HG03066 (cell line): ENCODE data around the gene LPP.

Experiments
- ATAC-seq: cut with Tn5 transposase; IDR thresholded peaks from one replicate; pipeline ENCODE4 v1.9.1; 2021; ENCODE audit warnings: low read depth; ENCODE audit not compliant: unreplicated experiment

LPP gene

DNA sequence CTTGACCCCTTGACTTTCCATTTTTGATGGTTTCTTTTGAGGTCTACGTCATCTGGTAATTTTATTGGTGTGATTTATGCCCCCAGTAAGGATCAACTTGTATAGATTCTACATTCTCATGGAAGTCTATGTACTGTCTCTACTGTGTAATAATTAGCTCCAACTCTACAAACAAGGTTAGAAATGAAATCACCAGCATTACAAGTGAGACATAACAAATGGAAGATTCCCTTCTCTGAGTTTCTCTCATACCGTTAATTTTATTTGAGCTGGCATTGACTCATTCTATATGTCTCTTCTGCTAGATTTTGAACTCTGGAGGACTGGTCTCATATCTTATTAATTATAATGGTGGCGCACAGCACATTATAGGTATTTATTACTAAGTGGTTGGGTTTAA, 138.9 kb downstream of the LPP start:
- ATAC-seq, result no peak

GRCh38 chr3:188294113-188294512, 140.2 kb downstream of the LPP start:
- ATAC-seq, result no peak

GRCh38 chr3:188294823-188295487, 141.0 kb downstream of the LPP start:
- no peak for ATAC-seq

- ATAC-seq, result no peak
These were observed 141.9 kb downstream of the LPP start for GRCh38 chr3:188295876-188296275.

DNA sequence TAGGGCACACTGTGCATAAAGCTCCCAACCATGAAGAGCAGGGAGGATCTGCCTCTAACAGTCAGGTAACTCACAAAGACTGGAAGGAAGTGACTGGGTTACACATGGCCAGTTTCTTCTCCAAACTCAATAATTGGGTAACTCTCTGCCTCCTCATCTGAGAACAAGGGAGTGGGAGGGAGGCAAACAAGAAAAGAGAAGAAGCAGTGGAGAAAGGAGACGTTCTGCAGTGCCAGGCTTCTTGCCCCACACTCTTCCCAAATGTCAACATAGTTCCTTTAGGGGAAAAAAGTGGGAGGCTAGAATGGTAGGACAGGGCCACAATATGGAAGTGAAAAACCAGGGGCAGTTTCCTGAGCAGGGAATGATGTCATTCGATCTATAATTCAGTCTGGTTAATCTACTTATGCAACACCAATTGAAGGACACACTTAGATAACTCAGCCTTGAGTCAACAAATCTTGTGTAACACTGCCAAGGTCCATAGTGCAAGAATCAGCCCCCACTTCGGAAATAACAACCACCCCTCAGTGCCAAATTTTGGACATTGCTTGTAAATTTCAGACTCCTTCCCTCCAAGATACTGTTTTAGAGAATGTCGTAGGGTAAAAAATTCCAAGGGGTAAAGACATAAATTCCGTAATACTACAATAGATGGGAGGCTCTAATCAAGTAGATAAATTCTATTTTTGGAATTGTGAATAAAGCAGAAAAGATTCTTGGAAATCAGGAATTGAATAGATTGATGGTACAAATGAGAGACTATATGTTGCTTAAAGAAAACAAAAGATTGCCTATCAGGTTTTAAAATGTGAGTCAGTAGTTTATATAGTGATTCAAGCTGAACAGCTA, 143.0 kb downstream of the LPP start:
- ATAC-seq, result no peak

GRCh38 chr3:188298585-188298984, 144.6 kb downstream of the LPP start:
- no peak for ATAC-seq

DNA sequence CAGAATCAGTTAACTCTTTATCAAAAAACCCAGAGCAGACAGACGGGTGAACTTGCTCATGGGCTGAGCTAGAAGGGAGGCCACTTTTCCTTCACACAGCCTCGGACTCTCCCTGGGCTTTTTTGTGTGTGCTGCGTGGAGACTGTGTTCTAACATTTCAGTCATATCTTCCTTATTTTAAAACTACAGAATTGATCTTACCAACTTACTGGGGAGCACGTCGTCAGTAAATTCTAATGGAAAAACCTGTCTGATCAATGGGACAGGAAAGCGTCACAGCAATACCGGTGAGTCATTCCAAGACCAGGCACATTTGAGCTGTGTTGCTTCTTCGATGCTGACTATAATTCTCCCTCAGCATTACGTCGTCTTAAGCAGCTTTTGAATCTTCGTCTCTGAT, 145.1 kb downstream of the LPP start:
- no peak for ATAC-seq

DNA sequence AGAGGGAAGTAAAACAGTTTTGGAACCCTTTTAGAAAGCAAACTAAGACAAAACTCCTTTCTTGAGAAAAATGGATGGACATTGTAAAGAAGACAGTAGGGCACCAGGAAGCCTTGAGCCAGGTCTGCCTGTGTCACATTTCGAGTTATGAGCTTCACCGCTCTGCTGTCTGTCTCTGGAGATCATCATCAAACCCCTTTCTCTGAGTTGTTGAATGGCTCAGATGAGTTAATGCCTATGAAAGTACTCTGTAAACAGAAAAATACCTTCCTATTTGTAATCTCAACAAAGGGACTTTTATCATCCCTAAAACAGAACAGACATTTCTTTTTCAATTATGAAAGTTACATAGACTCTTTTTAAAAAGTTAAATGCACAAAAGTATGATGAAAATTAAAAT, 145.8 kb downstream of the LPP start:
- ATAC-seq, result no peak

DNA sequence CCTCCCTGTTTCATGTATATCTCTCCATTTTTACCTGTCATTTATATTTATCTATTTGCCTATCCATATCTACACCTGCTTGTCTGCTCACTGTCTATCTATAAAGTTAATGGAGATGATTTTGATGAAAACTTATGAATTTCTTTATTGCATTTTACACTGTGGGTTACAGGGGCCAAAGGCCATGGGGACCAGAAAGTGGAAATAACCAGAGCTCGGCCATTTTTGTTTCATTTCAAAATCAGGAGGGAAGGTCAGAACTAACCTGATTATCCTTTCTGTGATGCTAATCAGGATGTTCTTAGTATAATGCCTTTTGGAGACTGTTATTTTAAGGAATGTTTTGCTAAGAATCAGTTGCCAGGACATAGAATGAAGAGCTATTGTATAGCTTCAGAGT, 147.2 kb downstream of the LPP start:
- no peak for ATAC-seq

DNA sequence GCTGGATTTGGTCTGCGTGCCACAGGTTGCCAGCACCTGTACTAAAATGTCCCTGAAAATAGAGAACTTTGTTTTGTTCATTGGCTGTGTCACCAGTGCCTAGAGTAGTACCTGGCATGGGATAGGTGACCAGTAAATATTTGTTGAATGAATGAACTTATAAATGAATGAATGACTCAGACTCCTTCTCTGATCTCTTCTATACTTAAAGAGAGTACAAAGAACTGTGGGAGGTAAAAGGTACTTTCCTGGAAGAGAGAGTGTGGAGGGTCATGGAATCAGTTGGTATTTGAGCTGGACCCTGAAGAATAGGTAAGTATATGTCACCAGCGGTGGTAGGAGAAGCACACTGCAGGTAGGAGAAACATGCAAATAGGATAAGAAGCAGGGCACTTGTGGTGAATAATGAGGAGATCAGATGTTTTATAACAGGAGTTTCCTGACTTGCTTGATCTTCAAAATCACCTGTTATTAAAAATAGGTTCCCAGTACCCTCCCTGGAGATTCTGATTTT, 149.4 kb downstream of the LPP start:
- ATAC-seq, result no peak

DNA sequence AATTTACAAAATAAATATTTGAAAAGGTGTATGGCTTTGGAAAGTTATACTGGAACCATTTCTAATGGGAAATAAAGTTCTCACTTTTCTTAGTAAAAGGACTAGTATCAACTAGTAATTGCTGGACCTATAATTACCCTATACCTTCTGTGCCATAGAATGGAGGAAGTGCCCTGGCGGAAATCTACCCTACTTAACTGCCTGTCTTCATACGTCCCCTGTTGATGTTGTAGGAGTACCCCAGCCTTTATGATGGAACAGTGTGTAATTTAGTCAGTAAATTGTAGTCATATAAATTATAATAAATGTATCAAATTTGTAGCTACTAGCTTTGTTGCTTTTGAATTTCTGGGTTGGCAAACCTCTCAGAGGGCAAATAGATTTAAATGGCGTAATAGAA, 149.9 kb downstream of the LPP start:
- ATAC-seq, result no peak

- no peak for ATAC-seq
These were observed 150.5 kb downstream of the LPP start for GRCh38 chr3:188304501-188304900.

DNA sequence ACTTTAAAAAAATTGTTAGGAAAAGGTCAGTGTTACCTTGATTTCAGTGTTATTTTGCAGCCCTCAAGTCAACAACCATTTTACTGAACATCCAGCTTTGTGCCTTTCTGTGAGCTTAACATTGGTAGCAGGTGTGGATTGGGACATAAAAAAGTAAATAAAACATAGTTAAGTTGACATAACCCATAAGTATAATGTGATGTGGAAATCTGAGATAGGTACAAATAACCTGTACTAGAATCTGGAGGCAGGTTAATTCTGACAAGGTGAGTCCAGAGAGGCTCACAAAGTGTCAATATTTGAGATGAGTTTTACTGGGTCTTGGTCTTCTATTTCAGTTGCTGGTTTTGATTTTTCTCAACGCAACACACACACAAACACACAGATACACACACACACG, 151.3 kb downstream of the LPP start:
- no peak for ATAC-seq

DNA sequence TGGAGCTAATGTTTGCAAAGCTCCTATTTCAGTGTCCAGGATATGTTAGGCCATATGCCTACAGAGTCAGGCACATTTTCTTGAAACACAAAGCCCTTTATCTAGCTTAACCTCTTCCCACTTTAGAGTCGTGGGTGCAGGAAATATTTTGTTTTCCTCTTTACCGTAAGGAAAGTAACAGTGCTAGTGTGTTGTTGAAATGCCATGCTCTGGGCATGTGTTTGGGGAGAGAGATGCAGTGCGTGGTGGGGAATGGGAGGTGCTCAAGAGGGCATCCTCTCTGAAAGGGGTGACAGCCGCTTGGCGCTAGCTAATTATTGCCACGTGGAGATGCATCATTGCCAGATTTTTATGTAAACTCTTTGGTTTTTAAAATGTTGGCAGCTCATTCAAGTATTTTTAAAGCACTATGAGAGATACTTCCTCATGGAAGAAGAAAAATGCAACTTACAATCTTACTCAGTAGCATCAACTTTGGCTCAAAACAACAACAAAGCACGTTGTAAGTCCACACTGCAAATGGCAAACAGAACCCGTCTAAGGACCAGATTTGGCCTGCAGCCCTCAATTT, 152.6 kb downstream of the LPP start:
- no peak for ATAC-seq

GRCh38 chr3:188309437-188310269, 155.7 kb downstream of the LPP start:
- peak; percentile 99 for ATAC-seq

- ATAC-seq, result no peak
These were observed 156.3 kb downstream of the LPP start for GRCh38 chr3:188310270-188310710.

DNA sequence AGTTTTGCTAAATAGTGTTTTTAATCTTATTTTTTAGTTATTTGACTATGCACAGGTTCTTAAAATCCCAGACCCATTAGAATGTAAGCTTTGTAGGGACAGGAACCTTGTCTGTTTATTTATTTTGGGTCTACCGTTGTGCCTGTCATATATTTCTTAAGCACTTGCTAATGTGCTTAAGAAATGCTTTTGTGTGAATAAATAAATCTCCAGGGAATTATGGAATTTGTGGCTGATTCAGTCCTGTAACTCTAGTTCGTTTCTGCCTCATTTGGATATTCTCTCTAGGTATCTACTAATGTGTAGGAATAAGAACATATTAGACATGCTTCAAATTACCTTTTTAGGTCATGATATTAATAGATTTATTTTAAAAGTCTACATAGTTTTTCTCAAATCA, 161.6 kb downstream of the LPP start:
- no peak for ATAC-seq

DNA sequence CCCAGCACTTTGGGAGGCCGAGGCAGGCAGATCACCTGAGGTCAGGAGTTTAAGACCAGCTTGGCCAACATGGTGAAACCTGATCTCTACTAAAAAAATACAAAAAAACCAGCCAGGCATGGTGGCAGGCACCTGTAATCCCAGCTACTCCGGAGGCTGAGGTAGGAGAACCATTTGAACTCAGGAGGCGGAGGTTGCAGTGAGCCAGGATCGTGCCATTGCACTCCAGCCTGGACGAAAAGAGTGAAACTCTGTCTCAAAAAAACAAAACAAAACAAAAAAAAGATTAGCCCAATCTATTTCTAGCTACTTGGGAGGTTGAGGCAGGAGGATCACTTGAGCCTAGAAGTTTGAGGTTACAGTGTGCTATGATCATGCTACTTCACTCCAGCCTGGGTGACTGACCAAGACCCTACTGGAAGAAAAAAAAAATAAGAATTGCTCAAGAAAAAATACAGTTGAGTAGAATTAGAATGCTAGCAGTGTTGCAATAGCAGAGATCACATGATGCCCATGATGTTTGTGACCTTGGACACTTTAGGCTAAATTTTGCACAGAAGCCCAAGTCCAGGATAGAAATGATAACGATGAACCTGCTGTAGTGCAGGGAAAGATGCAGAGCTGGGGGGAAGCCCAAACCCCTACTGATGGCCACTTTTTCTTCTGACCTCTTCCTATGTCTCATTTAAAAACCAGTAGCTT, 162.2 kb downstream of the LPP start:
- ATAC-seq, result no peak

GRCh38 chr3:188316723-188317070, 162.7 kb downstream of the LPP start:
- ATAC-seq, result no peak

DNA sequence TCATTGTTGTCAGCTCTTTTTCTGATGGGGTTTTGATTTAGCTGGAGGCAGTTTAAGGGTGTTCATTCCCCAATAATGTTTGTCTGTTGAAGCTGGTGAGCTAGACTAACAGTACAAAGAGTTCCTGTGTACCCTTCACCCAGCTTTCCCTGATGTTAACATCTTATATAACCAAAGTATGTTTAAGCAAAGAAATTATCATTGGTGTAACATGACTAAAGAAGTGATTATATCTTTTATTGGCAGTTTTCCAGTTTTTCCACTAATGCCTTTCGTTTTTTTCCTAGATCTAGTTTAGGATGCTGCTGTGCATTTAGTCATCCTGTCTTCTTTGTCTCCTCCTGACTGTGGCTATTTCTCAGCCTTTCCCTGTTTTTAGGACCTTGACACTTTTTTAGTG, 165.6 kb downstream of the LPP start:
- ATAC-seq, result no peak
